CD4-positive, alpha-beta T cell treated with Interleukin-1 beta for 1 hour (primary cell): ENCODE data around the gene AP5S1.
"Not testable (repeated sequence)": the region's sequence is repeated elsewhere in the genome, so short reads cannot be mapped to it uniquely, and the experiment has no call there.

Source experiments
- DNase-seq, 2 donors: peaks; one replicate each; pipeline ENCODE4 v3.0.0-alpha.2; 2020 to 2022

The AP5S1 gene

GRCh38 chr20:3812975-3813847 lies 7.1 kb upstream of the AP5S1 start:
- DNase-seq: no peak

DNA sequence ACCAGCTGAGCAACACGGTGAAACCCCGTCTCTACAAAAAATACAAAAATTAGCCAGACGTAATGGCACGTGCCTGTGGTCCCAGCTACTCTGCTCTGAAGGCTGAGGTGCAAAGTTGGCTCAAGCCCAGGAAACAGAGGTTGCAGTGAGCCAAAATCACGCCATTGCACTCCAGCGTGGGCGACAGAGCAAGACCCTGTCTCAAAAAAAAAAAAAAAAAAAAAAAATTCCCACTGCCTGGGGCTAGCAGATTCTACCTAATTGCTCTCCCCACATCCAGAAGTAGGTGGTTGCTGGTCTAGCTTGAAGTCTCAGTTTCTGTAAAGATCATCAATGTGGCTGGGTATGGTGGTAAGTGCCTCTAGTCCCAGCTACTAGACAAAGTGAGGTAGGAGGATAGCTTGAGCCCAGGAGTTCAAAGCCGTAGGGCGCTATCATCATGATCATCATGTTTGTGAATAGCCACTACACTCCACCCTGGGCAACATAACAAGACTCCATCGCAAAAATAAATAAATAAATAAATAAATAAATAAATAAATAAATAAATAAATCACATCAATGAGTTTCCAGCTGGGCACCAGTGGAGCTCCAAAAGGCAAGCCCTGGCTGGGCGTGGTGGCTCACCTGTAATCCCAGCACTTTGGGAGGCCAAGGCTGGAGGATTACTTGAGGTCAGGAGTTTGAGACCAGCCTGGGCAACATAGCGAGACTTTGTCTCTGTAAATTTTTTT lies 6.3 kb upstream of the AP5S1 start:
- no peak for DNase-seq

DNA sequence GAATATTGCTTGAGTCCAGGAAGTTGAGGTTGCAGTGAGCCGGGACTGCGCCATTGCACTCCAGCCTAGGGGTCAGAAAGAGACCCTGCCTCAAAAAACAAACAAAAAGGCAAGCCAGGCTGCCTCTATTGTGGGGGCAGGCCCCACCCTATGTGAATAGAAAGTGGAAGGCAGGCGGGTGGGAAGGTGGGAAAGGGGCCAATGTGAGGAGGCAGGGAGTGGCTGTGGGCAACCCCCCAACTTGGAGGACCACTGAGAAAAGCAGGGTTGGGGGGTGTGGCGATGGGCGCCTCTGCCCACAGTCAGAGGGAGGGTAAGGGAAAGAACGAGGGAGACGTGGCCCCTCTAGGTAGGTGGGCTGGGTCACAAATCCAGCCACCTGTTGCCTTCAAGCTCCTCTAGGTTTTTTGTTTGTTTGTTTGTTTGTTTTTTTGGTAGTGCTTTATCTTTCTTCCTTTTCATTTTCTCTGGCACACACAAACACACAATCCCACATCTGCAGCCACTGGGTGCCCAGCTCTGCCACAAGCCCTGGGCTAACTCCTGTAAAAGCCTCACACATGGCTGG lies 5.3 kb upstream of the AP5S1 start:
- DNase-seq: no peak

DNA sequence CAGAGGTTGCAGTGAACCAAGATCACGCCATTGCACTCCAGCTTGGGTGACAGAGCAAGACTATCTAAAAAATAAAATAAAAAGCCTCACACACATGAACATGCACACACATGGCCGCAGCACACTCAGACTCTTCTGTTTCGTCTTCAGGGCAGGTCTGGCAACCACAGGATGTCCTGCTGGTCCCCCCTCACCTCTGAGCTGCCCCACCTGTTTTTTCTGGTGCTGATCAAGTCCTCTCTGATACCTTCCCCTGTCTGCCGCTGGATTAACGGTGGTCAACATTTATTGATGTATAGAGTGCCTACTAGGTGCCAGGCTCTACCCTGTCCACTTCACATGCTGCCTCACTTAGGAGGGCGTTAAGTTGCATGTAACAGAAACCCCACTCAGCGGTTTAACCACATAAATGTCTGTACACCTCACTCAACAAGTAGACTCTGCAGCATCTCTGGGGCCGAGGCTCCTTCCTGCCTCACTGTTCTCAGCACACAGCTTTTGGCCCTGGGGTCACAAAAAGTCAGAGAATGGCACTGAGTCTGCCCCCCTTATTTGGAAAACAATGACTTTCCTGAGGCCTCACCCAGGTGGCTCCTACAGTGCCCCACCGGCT lies 4.5 kb upstream of the AP5S1 start:
- peak in 1 of 2 donors; percentile 48 for DNase-seq

DNA sequence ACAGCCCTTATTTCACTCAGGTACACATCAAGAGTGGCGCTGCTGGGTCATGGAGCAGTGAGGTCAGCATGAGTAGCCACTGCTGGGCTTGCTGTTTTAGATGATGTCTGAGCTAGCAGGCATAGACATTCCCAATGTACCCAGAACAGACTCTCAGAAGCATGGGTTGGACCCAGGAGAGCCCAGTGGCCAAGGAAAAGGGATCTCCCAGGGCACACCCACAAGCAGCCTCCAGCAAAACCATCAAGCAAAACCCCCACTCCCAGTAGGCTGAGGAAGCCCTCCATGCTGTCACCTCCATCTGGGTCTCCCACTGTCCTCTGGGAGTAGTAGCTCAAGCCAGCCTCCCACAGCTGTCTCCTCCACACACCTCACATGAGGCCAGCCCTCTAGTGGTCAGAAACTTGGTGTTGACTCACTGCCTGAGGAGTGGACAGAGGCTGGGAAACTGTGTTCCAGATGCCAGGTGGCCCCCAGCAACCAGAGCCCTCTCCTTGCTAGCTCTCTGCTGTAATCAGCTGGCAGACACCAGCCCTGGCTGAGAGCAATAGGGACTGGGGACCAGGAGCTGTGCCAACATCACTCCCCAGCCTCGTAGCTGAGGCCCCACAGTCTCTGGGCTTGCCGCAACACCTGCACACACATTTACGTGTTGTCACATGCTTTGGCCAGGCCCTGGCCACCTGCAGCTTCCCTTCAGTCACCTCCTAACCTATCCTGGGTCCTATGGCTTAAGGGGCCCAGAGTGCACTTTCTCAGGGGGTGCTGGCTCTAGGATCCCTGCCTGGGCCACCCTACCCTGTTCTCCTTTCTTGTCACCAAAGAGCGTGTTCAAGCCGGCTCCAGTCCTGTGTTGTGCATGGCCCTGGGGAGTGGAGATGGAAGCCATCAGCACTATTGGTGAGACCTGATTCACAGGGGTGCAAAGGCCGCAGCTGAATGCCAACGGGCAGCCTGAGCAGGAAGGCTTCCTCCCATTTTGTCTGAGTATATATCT lies 1.9 kb upstream of the AP5S1 start:
- peak; percentile 35 to 43 for DNase-seq

GRCh38 chr20:3819411-3820047 lies 818 bp upstream of the AP5S1 start:
- no peak for DNase-seq

- no peak for DNase-seq
Observed at GRCh38 chr20:3820901-3821727, 767 bp downstream of the AP5S1 start.

GRCh38 chr20:3821996-3822395 lies 1.6 kb downstream of the AP5S1 start:
- no peak for DNase-seq

DNA sequence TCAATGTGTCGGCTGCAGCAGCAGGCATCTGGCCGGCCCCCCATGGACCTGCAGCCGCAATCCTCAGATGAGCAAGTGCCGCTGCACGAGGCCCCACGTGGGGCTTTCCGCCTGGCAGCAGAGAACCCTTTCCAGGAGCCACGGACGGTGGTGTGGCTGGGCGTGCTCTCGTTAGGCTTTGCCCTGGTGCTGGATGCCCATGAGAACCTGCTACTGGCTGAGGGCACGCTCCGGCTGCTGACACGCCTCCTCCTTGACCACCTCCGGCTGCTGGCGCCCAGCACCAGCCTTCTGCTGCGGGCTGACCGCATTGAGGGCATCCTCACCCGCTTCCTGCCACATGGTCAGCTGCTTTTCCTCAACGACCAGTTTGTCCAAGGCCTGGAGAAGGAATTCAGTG lies 3.5 kb downstream of the AP5S1 start:
- DNase-seq: no peak

GRCh38 chr20:3825526-3825925 lies 5.2 kb downstream of the AP5S1 start:
- DNase-seq: no peak

DNA sequence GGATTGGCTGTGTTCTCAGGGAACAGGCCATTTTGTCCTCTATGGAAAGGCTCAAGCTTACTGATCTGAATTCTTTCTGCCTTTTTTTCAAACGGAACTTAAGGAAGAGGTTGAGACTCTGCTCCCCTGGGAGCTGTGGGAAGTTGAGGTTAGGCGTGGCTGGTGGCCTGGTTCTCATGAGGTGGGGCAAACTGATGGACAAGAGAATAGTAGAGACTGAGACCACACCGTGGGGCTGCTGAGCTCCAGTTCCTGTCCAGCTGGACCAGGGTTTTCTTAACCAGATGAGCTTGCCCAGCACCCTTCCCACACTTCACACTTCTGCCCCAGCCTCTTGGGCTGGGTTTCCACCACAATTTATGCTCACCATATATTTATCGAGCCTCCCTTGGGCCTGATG lies 6.1 kb downstream of the AP5S1 start:
- no peak for DNase-seq

DNA sequence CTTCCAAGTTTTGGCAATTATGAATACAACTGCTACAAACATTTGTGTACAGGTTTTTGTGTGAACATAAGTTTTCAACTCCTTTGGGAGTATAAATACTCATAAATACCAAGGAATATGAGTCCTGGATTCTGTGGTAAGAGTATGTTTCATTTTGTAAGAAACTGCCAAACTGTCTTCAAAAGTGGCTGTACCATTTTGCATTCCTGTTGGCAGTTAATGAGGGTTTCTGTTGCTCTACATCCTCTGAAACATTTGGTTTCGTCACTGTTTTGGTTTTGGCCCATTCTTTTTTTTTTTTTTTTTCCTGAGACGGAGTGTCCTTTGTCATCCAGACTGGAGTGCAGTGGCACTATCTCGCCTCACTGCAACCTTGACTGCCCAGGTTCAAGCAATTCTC lies 8.5 kb downstream of the AP5S1 start:
- DNase-seq: no peak

- DNase-seq: not testable (repeated sequence)
Observed at GRCh38 chr20:3829891-3830290, 9.5 kb downstream of the AP5S1 start.

DNA sequence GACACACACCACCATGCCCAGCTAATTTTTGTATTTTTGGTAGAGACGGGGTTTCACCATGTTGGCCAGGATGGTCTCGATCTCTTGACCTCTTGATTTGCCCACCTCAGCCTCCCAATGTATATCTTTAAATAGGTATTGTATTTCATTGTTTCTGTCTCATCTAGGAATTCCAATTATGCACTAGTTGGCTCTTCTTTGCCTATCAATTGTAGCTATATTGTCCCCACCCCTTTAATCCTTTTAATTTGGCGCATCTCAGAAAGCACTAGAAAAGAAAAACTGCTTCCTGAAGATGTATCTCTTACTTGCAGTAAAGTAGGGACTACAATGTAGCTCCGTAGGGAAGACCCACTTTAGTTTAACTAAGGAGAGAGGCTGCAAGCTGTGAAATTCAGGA lies 15.8 kb downstream of the AP5S1 start:
- no peak for DNase-seq

DNA sequence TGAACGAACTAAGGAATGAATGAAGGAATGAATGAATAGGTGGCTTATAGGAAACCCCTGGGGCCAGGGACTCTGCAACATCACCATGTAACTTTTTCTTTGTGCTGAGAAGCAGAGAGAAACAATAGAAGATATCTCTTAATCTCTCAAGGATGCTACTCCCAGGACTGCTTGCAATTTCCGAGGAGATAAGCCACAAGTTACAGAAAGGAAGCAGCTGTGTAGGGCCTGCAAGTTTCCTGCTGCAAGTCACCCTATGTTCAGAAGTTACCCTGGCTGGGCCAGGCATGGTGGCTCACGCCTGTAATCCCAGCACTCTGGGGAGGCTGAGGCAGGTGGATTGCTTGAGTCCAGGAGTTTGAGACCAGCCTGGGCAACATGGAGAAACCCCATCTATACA lies 19.0 kb downstream of the AP5S1 start:
- DNase-seq: no peak

DNA sequence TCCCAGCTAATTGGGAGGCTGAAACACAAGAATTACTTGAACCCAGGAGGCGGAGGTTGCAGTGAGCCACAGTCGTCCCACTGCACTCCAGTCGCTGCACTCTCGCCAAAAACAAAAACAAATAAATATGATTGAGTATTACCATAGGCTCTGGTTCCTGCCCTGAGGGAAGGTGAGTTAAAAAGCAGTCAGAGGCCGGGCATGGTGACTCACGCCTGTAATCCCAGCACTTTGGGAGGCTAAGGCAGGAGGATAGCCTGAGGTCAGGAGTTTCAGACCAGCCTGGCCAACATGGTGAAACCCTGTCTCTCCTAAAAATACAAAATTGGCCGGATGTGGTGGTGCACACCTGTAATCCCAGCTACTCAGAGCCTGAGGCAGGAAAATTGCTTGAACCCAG lies 19.9 kb downstream of the AP5S1 start:
- not testable (repeated sequence) for DNase-seq

DNA sequence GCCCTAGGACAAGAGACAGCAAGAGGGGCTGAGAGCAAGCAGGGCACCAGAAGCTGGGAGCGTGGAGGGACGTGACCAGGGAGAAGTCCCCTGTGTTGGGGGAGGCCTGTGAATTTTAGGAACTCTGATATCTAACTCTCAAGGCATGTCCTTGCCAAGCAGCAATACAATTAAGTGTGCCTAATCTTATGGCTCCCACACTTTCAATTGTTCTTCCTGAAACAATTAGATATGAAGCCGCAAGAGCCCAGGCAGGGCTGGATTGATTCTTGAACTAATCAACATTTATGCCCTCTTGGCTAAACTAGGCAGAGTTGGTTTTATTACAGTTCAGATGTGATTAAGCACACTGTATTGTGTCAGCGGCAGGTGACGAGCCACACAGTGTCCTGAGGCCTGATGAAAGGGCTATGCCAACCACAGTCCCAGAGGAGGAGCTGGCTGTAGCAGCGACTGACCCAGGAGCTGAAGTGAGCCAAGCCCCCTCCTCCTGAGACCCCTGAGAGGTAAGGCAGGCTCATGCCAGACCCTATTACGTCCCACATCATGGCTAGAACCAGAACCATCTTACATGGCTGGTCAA lies 22.1 kb downstream of the AP5S1 start:
- DNase-seq: no peak

DNA sequence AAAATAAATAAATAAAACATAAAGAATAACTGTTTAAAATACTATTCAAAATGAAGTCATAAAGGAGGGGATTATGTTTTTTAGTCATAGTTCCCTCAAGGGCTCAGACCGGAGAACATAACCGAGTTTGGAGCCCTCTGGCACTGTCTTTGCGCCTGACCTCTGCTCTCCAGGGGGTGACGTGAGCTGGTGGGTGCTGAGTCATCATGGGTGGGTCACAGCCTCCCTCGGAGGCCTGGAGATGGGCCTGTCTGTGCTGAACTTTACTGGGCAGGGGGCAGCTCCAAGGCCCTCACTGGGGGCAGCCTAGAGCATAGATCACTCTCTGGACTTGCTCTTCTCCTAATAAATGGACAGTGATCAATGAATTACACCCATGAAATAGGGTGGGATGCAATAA lies 23.1 kb downstream of the AP5S1 start:
- no peak for DNase-seq

GRCh38 chr20:3843990-3844619 lies 23.8 kb downstream of the AP5S1 start:
- not testable (repeated sequence) for DNase-seq

GRCh38 chr20:3846378-3846739 lies 26.0 kb downstream of the AP5S1 start:
- DNase-seq: no peak
